Adrenal gland (tissue), 12 donors: ENCODE data around the gene CASTOR1. TPM values are rescaled to one million over a fixed set of nuclear protein-coding genes. Genes with fewer than 3 reads are reported as not detected.

Experiments
- DNase-seq, 7 donors: peaks; one replicate each; pipeline ENCODE4 v3.0.0-alpha.2; 2019 to 2020
- H3K27ac ChIP-seq, 5 donors: fragments of 200-600 bp; sonication (generic) in 4 of 5; 1 replicate in 3 of 5; 2 replicates in 2 of 5; pipeline versions ENCODE4 v1.5.1 to v1.8.0; 2016 to 2020; ENCODE audit warnings: mild to moderate bottlenecking in 1 of 5
- H3K27me3 ChIP-seq: fragments of 200-600 bp; 2 replicates; pipeline ENCODE4 v1.8.0; 2021
- H3K36me3 ChIP-seq, 2 donors: fragments of 200-600 bp; replicated peaks in 1 of 2; 1 replicate in 1 of 2; 2 replicates in 1 of 2; pipeline versions ENCODE4 v1.5.1 to v1.8.0; 2018 to 2022
- H3K4me1 ChIP-seq, 2 donors: fragments of 200-600 bp; replicated peaks in 1 of 2; 1 replicate in 1 of 2; 2 replicates in 1 of 2; pipeline versions ENCODE4 v1.5.1 to v1.8.0; 2018 to 2021
- H3K4me3 ChIP-seq, 4 donors: fragments of 200-600 bp; sonication (generic) in 3 of 4; one replicate each; pipeline ENCODE4 v1.5.1; 2016 to 2018
- H3K9me3 ChIP-seq, 3 donors: fragments of 200-600 bp; sonication (generic) in 1 of 3; replicated peaks in 1 of 3; 1 replicate in 2 of 3; 2 replicates in 1 of 3; pipeline versions ENCODE4 v1.5.1 to v1.8.0; 2016 to 2021
- POLR2A ChIP-seq, 2 donors: fragments of 450-650 bp; IDR thresholded peaks; one replicate each; pipeline ENCODE4 v1.6.1; 2017; ENCODE audit warnings: antibody characterized with exemption in 2 of 2, mild to moderate bottlenecking in 2 of 2, moderate library complexity in 1 of 2
- WGBS, 4 donors: extraction: QIAGEN DNeasy Blood & Tissue Kit in 2 of 4; methylation state at CpG; one replicate each; pipeline versions ENCODE4 v1.1.5 to v1.1.7; 2013 to 2017; 5-methylcytosine and 5-hydroxymethylcytosine counted together
- intact Hi-C, 2 donors: fragments of 100-400 bp; cut with DNase I; formaldehyde crosslinking; loops; one replicate each; pipeline versions ENCODE4 v1.14.1 to v1.15.0; 2022 to 2023
- polyA plus RNA-seq, 3 donors: library from polyadenylated mRNA; stranded (reverse); fragments of 200-250 nt in 2 of 3; fragments of 350-450 nt in 1 of 3; fragmentation: Illumina TruSeq in 1 of 3; extraction: RNeasy Lipid Tissue Mini Kit (QIAGEN cat#74804) in 1 of 3; gene quantifications; one replicate each; pipeline ENCODE4 v1.2.3, GENCODE V29; 2013 to 2014
- total RNA-seq, 9 donors: library from RNA; depleted of rRNA in 4 of 9; stranded (reverse); fragments of >200 nt in 4 of 9; fragments of 120-200 nt in 1 of 9; fragmentation: NEBNext Ultra II Directional in 1 of 9; extraction: Animal tissue kit (Norgen Biotek cat#: 25700) in 1 of 9; gene quantifications; one replicate each; pipeline versions ENCODE4 v1.1.0 to v1.2.4, GENCODE V29; 2013 to 2023
- TF ChIP-seq, protein P1 (sequence below), 6 experiments: fragments of 450-650 bp in 4 of 6; fragments of 200-600 bp in 2 of 6; sonication (generic) in 1 of 6; IDR thresholded peaks; 1 replicate in 5 of 6; 2 replicates in 1 of 6; pipeline versions ENCODE4 v1.5.1 to v1.8.0; 2016 to 2021; ENCODE audit warnings: antibody characterized with exemption in 6 of 6, mild to moderate bottlenecking in 2 of 6, moderate library complexity in 1 of 6
- donor health status: healthy with polysubstance abuse.
- donor health status: Bipolar disorder and iron deficiency.
- donor health status: DM: yes; HTN: yes; CAD: no.
- donor health status: DM: no; HTN: no; CAD: no.
- donor health status: DM: no; HTN: no; CAD: no.
- donor health status: DM: yes; HTN: yes; CAD: no.

Gene CASTOR1
- total and polyA plus RNA-seq, 12 donors, result 2.4 to 20.1 (median 15.0) TPM

DNA sequence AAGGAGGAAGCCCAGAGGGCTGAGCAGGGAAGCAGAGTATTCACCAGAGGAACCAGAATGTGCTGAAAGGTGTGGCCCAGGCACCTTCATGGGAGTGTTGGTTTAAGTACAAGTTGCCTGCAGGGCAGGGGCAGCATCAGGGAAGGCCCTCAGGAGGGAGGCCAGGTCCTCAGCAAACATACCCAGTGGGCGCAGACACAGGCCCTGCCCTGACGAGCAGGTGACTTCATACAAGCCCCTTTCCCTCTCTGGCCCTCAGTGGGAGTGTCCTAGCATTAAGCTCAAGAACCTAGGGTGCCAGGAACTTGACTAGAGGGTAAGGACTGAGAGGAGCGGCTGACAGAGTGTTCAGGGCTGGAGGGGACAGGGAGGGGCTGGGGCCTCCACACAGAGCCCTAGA is 7.5 kb upstream of the CASTOR1 start:
- intact Hi-C loops, result no loop called here
- DNase-seq, result no peak
- Histone ChIP-seq H3K4me3 (no peak overlapping the region), H3K4me1 (peaks cover 0 to 20% of the 10 kb centered on the region in 2 donors), H3K9me3 (no peaks in the 10 kb centered on the region), H3K27ac (no peak overlapping the region), H3K27me3 (no peaks in the 10 kb centered on the region), H3K36me3 (peaks cover 0 to 95% of the 10 kb centered on the region in 2 donors)
- 88 to 97% (median 93%) methylated on average over 2 to 3 of the region's 3 CpGs for WGBS, 4 donors
- TF ChIP-seq POLR2A (IDR thresholded peaks at IDR 0.05), result no peak

DNA sequence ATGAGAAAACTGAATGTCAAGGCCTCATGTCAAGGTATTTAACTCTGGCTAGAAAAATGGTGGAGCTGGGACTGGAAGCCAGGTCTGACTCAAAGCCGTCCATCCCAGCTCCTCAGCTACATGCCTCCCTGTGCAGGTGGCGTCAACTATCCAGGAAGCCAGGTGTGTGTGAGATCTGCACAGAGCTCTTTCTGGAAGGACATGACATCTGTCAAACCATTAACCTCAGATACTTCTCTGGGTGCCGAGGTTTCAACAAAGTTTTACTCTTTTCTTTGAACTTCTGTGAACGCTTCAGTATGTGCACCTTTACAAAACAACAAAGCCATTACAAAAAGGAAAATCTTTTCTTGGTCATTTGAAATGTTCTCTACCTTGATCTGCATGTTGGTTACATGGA is 7.0 kb upstream of the CASTOR1 start:
- H3K36me3 ChIP-seq, result peaks cover 0 to 96% of the 10 kb centered on the region in 2 donors
- peaks cover 3 to 20% of the 10 kb centered on the region in 2 donors for H3K4me1 ChIP-seq

DNA sequence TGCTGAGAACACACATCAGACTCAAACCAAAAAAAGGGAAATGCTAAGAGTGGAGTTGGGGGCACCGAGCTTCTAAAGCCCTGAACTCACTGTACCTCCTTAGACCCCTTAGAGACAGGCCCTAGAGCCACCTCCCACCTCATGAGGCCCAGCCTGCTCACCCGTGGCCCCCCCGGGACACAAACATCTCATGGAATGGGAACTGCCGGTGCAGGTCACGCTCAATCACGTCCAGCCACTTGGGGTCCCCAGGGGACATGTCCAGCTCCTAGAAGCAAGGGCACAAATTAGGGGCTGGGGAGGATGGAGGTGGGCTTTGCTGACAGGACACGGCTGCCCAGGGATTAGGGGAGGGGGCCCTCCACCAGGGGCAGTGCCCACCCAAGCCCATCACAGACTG is 6.3 kb upstream of the CASTOR1 start:
- H3K36me3 ChIP-seq, result peaks cover 0 to 89% of the 10 kb centered on the region in 2 donors
- no peaks in the 10 kb centered on the region for H3K9me3 ChIP-seq
- TF ChIP-seq POLR2A (IDR thresholded peaks at IDR 0.05), result no peak
- TF ChIP-seq, protein P1, sequence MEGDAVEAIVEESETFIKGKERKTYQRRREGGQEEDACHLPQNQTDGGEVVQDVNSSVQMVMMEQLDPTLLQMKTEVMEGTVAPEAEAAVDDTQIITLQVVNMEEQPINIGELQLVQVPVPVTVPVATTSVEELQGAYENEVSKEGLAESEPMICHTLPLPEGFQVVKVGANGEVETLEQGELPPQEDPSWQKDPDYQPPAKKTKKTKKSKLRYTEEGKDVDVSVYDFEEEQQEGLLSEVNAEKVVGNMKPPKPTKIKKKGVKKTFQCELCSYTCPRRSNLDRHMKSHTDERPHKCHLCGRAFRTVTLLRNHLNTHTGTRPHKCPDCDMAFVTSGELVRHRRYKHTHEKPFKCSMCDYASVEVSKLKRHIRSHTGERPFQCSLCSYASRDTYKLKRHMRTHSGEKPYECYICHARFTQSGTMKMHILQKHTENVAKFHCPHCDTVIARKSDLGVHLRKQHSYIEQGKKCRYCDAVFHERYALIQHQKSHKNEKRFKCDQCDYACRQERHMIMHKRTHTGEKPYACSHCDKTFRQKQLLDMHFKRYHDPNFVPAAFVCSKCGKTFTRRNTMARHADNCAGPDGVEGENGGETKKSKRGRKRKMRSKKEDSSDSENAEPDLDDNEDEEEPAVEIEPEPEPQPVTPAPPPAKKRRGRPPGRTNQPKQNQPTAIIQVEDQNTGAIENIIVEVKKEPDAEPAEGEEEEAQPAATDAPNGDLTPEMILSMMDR (IDR thresholded peaks at IDR 0.05), result no peak
- intact Hi-C loops, result no loop called here
- no peak for DNase-seq
- H3K4me1 ChIP-seq, result peaks cover 10 to 20% of the 10 kb centered on the region in 2 donors
- WGBS, 4 donors, result 57 to 81% (median 72%) methylated on average over 3 to 7 of the region's 7 CpGs
- H3K27me3 ChIP-seq, result no peaks in the 10 kb centered on the region
- H3K4me3 ChIP-seq, result no peak overlapping the region
- H3K27ac ChIP-seq, result no peak overlapping the region

More for the DNA sequence above, 7.0 kb upstream of the CASTOR1 start:
- no peaks in the 10 kb centered on the region for H3K27me3 ChIP-seq
- intact Hi-C loops, result no loop called here
- H3K27ac ChIP-seq, result no peak overlapping the region
- no peak for DNase-seq
- H3K4me3 ChIP-seq, result no peak overlapping the region
- 84 to 92% (median 90%) methylated on average over 4 of the region's 4 CpGs for WGBS, 4 donors
- H3K9me3 ChIP-seq, result no peaks in the 10 kb centered on the region
- TF ChIP-seq POLR2A (IDR thresholded peaks at IDR 0.05), result no peak
- TF ChIP-seq, protein P1 (IDR thresholded peaks at IDR 0.05), result no peak

DNA sequence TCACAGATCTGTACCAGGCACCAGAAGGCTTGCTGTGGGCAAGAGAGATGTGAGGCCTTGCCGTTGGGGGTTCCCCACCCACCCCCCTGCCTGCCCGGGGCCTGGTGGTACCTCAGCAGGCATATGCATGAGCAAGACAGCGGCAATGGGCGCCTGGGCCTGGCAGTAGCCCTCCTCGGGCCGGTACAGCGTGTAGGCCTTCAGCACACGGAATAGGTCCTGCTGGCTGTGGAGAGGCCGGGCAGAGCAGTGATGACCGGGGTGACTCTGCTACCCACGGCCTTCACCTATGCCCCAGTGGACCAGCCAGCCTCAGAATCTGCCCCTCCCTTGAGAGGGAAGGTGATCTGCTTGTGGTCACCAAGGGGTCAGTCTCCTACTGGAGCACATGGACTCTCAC is 5.5 kb upstream of the CASTOR1 start:
- Histone ChIP-seq H3K36me3 (peaks cover 0 to 81% of the 10 kb centered on the region in 2 donors), H3K27ac (peak overlapping the region in 2 of 5 donors; percentile 17 to 53), H3K27me3 (no peaks in the 10 kb centered on the region), H3K4me1 (peaks cover 18 to 28% of the 10 kb centered on the region in 2 donors), H3K4me3 (no peak overlapping the region), H3K9me3 (no peaks in the 10 kb centered on the region)
- intact Hi-C loops, result no loop called here
- WGBS, 4 donors, result 71 to 82% (median 80%) methylated on average over 9 to 11 of the region's 11 CpGs
- no peak for DNase-seq
- no peak for TF ChIP-seq POLR2A (IDR thresholded peaks at IDR 0.05)
- TF ChIP-seq, protein P1 (IDR thresholded peaks at IDR 0.05), result no peak

DNA sequence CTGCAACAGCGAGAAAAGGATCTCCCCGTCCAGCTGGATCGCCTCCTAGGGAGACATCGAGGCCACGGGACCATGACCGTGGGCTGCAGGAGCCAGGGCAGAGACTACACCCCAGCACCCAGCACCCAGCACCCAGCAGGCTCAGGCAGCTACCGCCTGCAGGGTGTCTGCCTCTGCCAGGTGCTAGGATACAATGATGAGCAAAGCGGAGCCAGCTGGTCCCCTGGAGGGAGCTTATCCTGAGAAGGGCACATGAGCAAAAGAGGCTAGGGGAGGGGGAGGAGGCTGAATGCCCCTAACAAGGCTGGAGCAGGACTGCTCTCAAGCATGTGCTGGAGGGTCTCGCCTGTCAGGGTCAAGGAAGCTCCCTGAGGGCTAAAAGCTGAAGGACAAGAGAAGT is 4.8 kb upstream of the CASTOR1 start:
- no peak for DNase-seq
- intact Hi-C loops, result no loop called here
- TF ChIP-seq POLR2A (IDR thresholded peaks at IDR 0.05), result no peak
- TF ChIP-seq, protein P1 (IDR thresholded peaks at IDR 0.05), result no peak
- Histone ChIP-seq H3K36me3 (peaks cover 0 to 74% of the 10 kb centered on the region in 2 donors), H3K27me3 (no peaks in the 10 kb centered on the region), H3K27ac (peak overlapping the region in 1 of 5 donors; percentile 4), H3K4me1 (peaks cover 18 to 31% of the 10 kb centered on the region in 2 donors), H3K4me3 (no peak overlapping the region), H3K9me3 (no peaks in the 10 kb centered on the region)
- WGBS, 4 donors, result 91 to 95% (median 94%) methylated on average over 4 to 9 of the region's 9 CpGs
